Islet precursor cell (in vitro differentiated cells): ENCODE measurements around the gene RXRB.

ENCODE experiments used
- DNase-seq: peaks from one replicate; pipeline ENCODE4 v3.0.0-alpha.2; 2018

RXRB gene

DNA sequence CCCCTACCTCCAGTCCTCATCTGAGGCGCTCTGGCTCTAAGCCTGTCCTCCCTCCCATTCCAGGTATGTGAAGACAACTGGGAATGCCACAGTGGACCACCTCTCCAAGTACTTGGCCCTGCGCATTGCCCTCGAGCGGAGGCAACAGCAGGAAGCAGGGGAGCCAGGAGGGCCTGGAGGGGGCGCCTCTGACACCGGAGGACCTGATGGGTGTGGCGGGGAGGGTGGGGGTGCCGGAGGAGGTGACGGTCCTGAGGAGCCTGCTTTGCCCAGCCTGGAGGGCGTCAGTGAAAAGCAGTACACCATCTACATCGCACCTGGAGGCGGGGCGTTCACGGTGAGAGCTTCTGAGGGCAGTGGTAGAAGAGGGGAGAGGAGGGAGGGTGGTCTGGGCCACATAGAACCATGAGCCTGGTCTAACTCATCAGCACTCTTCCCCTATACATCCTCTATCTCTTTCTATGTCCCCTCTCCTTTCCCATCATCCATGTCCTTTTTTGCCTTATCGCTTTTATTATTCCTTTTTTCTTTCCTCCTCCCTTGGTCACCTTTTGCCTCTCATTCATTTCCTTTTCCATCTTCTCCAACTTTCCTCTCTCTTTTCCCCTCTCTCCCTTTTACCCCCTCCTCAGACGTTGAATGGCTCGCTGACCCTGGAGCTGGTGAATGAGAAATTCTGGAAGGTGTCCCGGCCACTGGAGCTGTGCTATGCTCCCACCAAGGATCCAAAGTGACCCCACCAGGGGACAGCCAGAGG is 11.4 kb upstream of the RXRB start:
- no peak for DNase-seq

DNA sequence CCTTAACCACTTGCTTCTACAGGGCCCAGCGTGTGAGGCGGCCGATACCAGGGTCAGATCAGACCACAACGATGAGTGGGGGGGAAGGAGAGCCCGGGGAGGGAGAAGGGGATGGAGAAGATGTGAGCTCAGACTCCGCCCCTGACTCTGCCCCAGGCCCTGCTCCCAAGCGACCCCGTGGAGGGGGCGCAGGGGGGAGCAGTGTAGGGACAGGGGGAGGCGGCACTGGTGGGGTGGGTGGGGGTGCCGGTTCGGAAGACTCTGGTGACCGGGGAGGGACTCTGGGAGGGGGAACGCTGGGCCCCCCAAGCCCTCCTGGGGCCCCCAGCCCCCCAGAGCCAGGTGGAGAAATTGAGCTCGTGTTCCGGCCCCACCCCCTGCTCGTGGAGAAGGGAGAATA is 10.7 kb upstream of the RXRB start:
- no peak for DNase-seq

DNA sequence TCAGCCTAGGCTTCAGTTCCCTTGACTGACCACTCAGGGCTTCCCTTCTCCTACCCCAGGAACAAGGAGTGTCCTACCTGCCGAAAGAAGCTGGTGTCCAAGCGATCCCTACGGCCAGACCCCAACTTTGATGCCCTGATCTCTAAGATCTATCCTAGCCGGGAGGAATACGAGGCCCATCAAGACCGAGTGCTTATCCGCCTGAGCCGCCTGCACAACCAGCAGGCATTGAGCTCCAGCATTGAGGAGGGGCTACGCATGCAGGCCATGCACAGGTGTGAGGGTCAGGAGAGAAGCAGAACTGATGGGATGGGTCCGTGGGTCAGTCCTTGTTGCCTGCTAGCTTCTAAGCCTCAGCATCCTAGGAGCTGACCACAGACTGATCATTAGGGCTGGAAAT is 9.4 kb upstream of the RXRB start:
- no peak for DNase-seq

DNA sequence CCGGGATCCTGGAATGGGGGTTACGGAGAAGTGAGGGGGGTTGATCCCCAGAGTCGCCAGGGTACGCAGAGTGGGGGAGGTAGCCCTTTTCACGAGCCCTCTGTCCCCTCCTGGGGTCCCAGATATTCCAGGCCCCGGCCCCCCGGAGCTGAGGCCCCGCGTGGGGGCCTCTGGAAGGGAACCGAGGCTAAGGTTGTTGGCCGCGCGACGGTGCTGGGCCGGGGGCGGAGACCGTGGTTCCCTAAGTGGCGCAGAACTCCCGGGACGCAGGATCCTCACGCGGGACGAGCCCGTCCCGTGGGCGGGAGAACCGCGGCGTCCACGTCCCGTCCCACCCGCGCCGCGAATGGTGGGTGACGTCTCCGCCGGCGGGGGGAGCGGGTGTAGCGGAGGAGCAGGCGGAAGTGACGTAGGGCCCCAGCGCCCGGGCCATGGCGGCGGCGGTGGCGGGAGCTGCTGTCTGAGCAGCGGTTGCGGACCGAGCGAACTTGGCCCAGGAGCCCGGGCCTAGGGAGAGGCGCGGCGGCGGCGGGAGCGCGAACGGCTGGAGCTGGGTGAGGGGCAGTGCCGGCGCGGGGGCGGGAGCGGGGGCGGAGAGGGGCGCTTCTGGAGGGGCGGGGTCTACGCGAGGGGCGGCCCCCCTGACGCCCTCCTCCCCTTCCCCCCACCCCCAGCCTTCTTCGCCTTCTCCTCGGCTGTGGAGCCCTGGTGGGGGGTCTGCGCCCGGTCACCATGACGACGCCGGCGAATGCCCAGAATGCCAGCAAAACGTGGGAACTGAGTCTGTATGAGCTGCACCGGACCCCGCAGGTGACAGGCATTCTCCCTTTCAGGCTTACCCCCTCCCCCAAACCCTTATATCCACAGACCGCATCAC is 7.9 kb upstream of the RXRB start, which contains the start of gene RING1:
RING1 (plus strand) TSS at position 410 of the 877 bp plus-strand sequence; CDS start at position 733, 323 bp downstream.
- DNase-seq, result peak; percentile 81

DNA sequence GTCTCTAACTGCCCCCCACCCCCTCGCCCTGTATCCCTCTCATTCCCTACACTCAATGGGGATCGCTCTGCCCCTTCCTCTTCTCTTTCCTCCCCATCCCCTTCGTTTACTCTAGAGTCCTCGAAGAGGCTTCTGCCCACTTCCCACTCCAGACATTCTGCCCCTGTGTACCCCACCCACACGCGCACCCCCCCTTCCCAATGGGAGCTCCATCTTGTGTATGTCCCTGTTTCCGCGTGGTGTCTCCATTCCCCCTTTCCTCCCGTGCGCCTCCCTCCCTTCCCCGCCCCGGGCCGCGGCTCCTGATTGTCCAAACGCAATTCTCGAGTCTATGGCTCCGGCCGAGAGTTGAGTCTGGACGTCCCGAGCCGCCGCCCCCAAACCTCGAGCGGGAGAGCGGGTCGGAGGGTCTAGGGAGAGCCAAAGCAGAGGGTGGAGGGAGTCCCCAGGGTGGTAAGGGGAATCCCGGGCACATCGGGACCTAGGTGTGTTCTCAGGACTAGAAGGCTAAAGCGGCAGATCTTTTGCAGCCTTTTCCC is 7.2 kb upstream of the RXRB start:
- peak; percentile 71 for DNase-seq

GRCh38 chr6:33206864-33207551 is 6.5 kb upstream of the RXRB start:
- DNase-seq, result no peak

DNA sequence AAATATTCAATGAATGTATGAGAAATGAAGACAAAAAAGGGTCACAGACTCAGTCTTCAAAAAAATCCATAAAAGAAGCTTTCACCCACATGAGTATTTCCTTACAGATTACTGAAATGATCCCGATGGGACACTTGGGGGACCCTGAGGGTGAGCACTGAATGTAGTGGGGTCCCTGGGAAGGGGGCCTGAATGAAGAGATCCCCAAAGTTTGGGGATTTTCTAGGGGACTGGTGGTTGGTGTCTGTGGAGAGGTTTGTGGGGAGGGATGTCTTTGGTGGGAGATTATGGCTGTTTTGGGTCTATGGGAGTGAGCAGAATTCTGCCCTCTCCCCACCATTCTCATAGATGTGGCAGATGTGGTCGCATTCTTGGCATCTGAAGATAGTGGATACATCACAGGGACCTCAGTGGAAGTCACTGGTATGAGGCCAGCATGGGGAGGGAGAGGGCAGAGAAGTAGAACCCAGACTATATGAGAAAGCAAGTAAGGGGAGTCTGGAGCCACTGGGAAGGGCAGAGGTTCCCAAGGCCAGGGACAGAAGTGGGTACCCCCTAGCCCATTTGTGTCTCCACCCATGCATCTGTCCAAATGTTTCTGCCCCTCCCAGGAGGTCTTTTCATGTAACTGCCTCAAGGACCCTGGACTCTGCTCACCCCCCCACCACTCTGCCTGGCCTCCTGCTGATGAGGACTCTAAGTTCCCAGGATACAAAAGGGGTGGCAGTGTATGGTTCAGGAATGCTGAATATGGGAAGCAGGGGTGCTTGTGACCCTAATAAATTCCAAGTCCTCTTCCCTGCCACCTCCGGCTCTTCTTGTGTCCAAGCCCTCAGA is 5.8 kb upstream of the RXRB start:
- no peak for DNase-seq

DNA sequence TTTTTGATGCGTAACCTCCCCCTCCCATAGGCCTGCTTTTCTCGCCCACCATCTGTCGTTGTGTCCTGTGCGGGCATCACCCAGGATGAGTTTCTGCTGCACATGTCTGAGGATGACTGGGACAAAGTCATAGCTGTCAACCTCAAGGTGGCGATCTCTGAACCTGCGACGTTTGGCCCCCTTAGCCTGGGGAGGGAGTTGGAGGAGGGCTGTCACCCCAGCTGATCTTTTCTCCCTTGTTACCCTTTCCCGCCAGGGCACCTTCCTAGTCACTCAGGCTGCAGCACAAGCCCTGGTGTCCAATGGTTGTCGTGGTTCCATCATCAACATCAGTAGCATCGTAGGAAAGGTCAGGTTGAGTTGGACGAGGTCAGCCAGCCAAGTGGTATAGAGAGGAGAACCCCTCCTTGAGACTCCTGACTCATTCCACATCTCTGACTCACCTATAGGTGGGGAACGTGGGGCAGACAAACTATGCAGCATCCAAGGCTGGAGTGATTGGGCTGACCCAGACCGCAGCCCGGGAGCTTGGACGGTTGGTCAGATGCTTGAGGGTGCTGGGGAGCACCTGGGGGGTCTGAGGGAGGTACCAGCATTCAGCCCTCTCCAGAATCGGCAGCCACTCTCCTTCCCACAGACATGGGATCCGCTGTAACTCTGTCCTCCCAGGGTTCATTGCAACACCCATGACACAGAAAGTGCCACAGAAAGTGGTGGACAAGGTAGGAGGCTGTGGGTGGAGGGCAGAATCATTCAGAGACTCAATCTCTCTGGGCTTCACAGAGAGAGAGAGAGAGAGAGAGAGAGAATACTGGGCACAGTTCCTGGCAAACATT is 4.9 kb upstream of the RXRB start:
- peak; percentile 89 for DNase-seq

DNA sequence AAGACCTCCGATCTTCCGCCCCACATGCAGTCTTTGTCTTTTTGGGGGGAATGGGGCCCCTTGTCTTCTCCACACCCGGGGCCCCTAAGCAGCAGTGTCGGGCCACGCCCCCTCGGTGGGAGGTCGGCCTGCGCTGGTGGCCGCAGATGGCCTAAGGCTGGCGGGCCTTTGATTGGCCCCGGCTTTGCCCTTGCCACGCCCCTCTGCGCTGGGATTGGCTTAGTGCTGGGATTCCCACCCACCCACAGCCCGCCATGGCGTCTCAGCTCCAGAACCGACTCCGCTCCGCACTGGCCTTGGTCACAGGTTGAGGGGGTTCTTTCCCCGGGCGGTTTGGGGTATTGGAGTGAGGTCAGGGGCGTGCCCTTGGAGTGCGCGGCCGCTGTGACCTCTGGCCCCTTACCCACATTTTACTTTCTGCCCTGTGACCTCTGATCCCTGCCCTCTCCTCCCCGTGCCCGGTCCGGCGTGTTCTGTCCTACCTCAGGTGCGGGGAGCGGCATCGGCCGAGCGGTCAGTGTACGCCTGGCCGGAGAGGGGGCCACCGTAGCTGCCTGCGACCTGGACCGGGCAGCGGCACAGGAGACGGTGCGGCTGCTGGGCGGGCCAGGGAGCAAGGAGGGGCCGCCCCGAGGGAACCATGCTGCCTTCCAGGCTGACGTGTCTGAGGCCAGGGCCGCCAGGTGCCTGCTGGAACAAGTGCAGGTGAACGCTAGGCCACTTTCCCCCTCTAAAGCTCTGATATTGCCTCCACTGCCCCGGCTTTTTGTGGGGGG is 4.1 kb upstream of the RXRB start, which contains the start of gene HSD17B8:
HSD17B8 (plus strand) TSS at position 241 of the 776 bp plus-strand sequence; CDS start at position 255, 14 bp downstream.
- DNase-seq, result peak; percentile 95

- DNase-seq, result no peak
These were observed 3.6 kb upstream of the RXRB start for GRCh38 chr6:33204165-33204414.

GRCh38 chr6:33203443-33204164 is 3.1 kb upstream of the RXRB start:
- no peak for DNase-seq

- DNase-seq, result no peak
These were observed 2.3 kb upstream of the RXRB start for GRCh38 chr6:33202799-33203198.

DNA sequence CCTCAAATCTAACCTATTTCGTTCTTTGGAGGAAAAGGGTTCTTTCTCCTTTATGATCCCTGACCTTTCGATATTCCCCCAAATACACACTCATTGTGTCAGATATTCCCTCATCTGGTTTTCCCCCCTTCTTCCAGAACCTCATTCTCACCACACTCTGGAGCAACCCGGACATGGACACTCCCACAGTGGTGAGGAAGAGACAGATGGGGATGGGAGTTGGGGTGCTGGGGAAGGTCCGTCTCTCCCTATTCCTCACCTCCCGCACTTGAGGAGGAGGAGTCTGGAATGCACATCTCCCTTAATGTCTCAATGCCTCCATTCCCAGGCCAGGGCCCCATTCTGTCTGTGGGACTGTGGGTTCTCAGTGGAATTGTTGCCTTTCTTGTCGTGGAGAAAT is 1.5 kb upstream of the RXRB start:
- no peak for DNase-seq

DNA sequence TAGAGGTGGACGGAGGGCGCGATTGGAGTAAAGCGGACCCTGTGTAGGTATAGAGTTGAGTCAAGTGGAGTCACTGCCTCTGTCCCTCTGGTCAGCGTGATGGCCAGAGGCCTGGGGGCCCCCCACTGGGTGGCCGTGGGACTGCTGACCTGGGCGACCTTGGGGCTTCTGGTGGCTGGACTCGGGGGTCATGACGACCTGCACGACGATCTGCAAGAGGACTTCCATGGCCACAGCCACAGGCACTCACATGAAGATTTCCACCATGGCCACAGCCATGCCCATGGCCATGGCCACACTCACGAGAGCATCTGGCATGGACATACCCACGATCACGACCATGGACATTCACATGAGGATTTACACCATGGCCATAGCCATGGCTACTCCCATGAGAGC is 681 bp upstream of the RXRB start:
- peak; percentile 39 for DNase-seq

DNA sequence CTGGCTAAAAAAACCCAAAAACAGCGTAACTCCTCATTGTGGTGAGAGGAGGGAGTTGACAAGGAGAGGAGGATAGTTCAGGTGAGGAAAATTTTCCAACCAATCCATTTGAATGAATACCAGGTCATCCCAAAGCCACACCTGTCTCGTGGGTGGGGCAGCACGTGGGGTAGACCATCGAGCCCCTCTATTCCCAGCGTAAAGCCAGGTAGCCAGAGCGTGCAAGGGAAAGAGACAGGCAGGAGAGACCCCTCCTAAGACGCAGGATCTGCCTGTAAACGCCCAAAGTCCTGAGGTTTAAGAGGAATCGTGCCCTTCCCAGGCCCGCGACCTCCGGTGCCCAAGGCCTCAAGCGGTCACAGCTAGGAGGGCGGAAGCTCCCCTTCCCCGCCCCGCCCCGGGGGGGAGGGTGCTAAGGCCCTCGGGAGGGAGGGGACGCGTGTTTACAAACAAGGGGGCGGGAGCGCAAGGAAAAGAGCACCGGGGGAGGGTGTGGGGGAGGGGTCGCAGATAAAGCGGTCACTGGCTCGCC is 712 bp downstream of the RXRB start:
- peak; percentile 96 for DNase-seq

DNA sequence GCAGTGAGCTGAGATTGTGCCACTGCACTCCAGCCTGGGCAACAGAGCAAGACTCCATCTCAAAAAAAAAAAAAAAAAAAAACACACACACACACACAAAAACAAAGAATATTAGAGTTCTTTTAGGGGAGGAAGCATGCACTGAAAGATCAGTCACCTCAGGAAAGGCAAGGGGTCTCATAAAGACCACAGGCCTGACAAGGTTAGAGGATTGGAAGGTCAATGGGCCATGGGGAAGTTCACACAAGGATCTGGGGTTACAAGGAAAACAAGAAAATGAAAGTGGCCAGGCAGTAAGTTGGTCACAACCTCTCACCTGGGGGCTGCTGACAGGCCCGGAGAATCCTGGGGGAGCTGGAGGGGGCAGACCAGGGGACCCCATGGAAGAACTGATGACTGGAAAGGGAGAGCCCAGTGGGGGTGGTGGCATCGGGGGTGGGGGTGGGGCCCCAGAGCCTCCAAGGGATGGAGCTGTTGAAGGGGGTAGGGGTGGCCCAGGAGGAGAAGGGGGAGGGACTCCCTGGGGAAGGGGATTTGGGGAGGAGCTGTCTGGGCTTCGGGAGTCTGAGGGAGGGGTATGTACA is 1.5 kb downstream of the RXRB start:
- DNase-seq, result no peak

DNA sequence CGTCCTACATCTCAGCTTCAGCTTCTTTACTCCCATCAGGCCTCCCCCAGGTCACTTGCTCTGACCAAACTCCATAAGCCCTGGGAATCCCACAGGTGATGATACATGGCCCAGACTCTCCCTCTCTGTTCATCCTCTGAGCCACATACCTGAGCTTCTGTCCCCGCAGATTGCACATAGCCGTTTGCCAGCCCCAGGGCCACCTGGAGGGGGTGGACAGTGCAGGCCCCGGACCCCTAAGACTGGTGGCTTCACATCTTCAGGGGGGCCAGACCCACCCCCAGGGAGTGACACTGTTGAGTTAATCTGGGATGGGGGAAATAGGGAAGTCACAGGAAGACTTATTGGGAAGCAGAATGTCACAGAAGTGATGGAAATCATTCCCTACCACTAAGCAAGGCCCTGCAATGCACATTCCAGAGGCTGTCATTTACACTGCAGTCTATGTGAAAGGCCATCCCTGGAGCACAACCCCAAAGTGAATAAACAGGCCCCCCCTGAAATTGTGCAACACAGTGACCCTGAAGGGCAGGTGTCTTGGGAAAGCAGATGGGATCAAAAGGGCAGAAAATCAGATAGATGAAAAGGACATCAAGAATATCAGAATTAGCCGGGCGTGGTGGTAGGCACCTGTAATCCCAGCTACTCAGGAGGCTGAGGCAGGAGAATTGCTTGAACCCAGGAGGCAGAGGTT is 2.2 kb downstream of the RXRB start:
- no peak for DNase-seq

DNA sequence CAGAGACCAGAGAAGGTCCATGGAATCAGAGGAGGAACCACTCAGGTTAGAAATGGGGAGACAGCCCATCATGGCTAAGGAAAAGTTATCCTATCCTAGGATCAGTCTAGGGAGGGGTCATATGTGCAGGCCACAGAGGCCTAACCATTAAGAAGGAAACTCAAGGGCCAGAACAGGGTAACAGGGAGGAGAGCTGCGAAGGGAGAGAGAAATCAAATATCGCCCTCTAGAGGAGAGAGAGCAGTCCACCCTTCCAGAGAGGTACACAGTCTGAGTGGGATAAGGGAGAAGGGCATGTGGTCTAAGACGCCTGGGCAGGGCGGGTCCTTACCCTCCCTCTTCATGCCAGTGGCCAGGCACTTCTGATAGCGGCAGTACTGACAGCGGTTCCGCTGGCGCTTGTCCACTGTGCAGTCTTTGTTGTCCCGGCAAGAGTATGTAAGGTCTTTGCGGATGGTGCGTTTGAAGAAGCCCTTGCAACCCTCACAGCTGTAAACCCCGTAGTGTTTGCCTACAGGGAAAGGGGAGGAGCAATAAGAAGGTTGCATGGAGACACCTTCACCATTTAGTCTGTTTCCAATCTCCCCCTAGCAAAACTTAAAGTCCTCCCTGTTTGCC is 2.9 kb downstream of the RXRB start:
- DNase-seq, result peak; percentile 85
